PC-9 (cell line): ENCODE data around the gene ATP11A. TPM values are rescaled to one million over a fixed set of nuclear protein-coding genes. Genes with fewer than 3 reads are reported as not detected.

Source experiments
- BruUV-seq: library from RNA; stranded (reverse); fragments of 400-500 nt; replicated peaks from 2 replicates; lab custom pipeline; 2021; lab: Mats Ljungman, UMichigan
- CTCF ChIA-PET: fragments of 300-600 bp; sonication (Branson Sonifier 250); formaldehyde crosslinking; loops from one replicate; lab custom pipeline; 2022; ENCODE audit warnings: antibody characterized with exemption; lab: Charles Lee
- POLR2A ChIA-PET: fragments of 300-600 bp; sonication (Branson Sonifier 250); formaldehyde crosslinking; loops from one replicate; lab custom pipeline; 2022; ENCODE audit warnings: antibody characterized with exemption; ENCODE audit not compliant: unreplicated experiment; lab: Charles Lee
- DNase-seq, 2 experiments: peaks; one replicate each; pipeline versions ENCODE4 v3.0.0 to v3.0.0-alpha.2; 2015 to 2022; ENCODE audit warnings: mixed read lengths in 1 of 2
- H2AFZ ChIP-seq: fragments of 200-600 bp; sonication (generic); 2 replicates; pipeline ENCODE4 v1.8.1; 2017; ENCODE audit warnings: antibody characterized with exemption
- H3F3A ChIP-seq: fragments of 200-600 bp; sonication (generic); 2 replicates; pipeline ENCODE4 v1.8.1; 2017; ENCODE audit warnings: antibody characterized with exemption, mild to moderate bottlenecking, low read depth; ENCODE audit not compliant: insufficient read depth
- H3K27ac ChIP-seq: fragments of 200-600 bp; sonication (generic); 2 replicates; pipeline ENCODE4 v1.6.1; 2016; ENCODE audit warnings: mixed run types
- H3K27me3 ChIP-seq: fragments of 200-600 bp; sonication (generic); 2 replicates; pipeline ENCODE4 v1.6.1; 2016; ENCODE audit warnings: low read depth, mixed run types; ENCODE audit not compliant: insufficient read depth
- H3K36me3 ChIP-seq: fragments of 200-600 bp; sonication (generic); 2 replicates; pipeline ENCODE4 v1.6.1; 2016; ENCODE audit warnings: low read depth, mixed run types
- H3K4me1 ChIP-seq: fragments of 200-600 bp; sonication (generic); replicated peaks from 2 replicates; pipeline ENCODE4 v1.6.1; 2016; ENCODE audit warnings: mixed run types; ENCODE audit not compliant: insufficient read depth
- H3K4me2 ChIP-seq: fragments of 200-600 bp; sonication (generic); 2 replicates; pipeline ENCODE4 v1.6.1; 2017; ENCODE audit warnings: mixed run types
- H3K4me3 ChIP-seq: fragments of 200-600 bp; sonication (generic); 2 replicates; pipeline ENCODE4 v1.6.1; 2016; ENCODE audit warnings: mixed run types
- H3K79me2 ChIP-seq: fragments of 200-600 bp; sonication (generic); 2 replicates; pipeline ENCODE4 v1.6.1; 2017; ENCODE audit warnings: low read depth, mixed run types
- H3K9me2 ChIP-seq: fragments of 200-600 bp; sonication (generic); 2 replicates; pipeline ENCODE4 v1.8.1; 2017; ENCODE audit warnings: mild to moderate bottlenecking; ENCODE audit not compliant: insufficient read depth
- H3K9me3 ChIP-seq: fragments of 200-600 bp; sonication (generic); 2 replicates; pipeline ENCODE4 v1.8.1; 2016; ENCODE audit warnings: low read depth; ENCODE audit not compliant: insufficient read depth
- H4K20me1 ChIP-seq: fragments of 200-600 bp; sonication (generic); 2 replicates; pipeline ENCODE4 v1.8.1; 2017; ENCODE audit not compliant: insufficient read depth
- CTCF ChIP-seq: fragments of 200-600 bp; sonication (generic); conservative IDR thresholded peaks from 2 replicates; pipeline ENCODE4 v1.6.1; 2017; ENCODE audit warnings: mixed run types, antibody characterized with exemption, mild to moderate bottlenecking, moderate library complexity
- EZH2 ChIP-seq: fragments of 200-600 bp; sonication (generic); IDR thresholded peaks from 2 replicates; pipeline ENCODE4 v1.8.0; 2017; ENCODE audit warnings: antibody characterized with exemption, low read depth
- intact Hi-C: fragments of 100-400 bp; cut with micrococcal nuclease; formaldehyde crosslinking; loops from one replicate; pipeline ENCODE4 v1.10.0; 2022; ENCODE audit not compliant: unreplicated experiment
- total RNA-seq: library from RNA; stranded (reverse); gene quantifications from 2 replicates; pipeline ENCODE4 v1.2.3, GENCODE V29; 2021

ATP11A gene
- total RNA-seq, 1 experiment from 2014 or later: 92.2 TPM

GRCh38 chr13:112931028-112931934 is 241.4 kb downstream of the ATP11A start:
- Histone ChIP-seq H3K79me2 (no peaks in the 10 kb centered on the region), H3F3A (no peaks in the 10 kb centered on the region), H3K9me3 (no peaks in the 10 kb centered on the region), H3K9me2 (no peaks in the 10 kb centered on the region), H2AFZ (no peak overlapping the region), H3K4me1 (0 out of 2 replicates have a peak, but pooled peaks cover 3% of the 10 kb centered on the region), H3K4me2 (no peak overlapping the region), H4K20me1 (no peaks in the 10 kb centered on the region), H3K27me3 (peaks cover 52% of the 10 kb centered on the region), H3K4me3 (no peak overlapping the region), H3K36me3 (no peaks in the 10 kb centered on the region), H3K27ac (no peak overlapping the region)
- intact Hi-C loops: loop anchor here (1.0 kb wide), 1 partner anchor 35 kb away; no protein-coding TSS in a partner anchor
- BruUV-seq: no TSS peak
- ChIA-PET POLR2A (no interaction called here), CTCF (interaction anchor here (1.0 kb wide), 1 partner anchor 1457 kb away, joined by 3 read pairs; no protein-coding TSS in a partner anchor)
- TF ChIP-seq EZH2: no peak
- peak; percentile 76 for TF ChIP-seq CTCF
- DNase-seq: peak; percentile 56 to 57

GRCh38 chr13:112932971-112933370 is 243.1 kb downstream of the ATP11A start:
- ChIA-PET POLR2A (no interaction called here), CTCF (no interaction called here)
- Histone ChIP-seq H3K9me3 (no peaks in the 10 kb centered on the region), H3K27me3 (peaks cover 44% of the 10 kb centered on the region), H3K36me3 (no peaks in the 10 kb centered on the region), H3K4me1 (0 out of 2 replicates have a peak, but pooled peaks cover 3% of the 10 kb centered on the region), H2AFZ (no peak overlapping the region), H3K9me2 (no peaks in the 10 kb centered on the region), H3K27ac (no peak overlapping the region), H4K20me1 (no peaks in the 10 kb centered on the region), H3F3A (no peaks in the 10 kb centered on the region), H3K4me3 (no peak overlapping the region), H3K4me2 (no peak overlapping the region), H3K79me2 (no peaks in the 10 kb centered on the region)
- no peak for TF ChIP-seq EZH2
- TF ChIP-seq CTCF: no peak
- no peak for DNase-seq
- BruUV-seq: no TSS peak
- intact Hi-C loops: no loop called here

GRCh38 chr13:112933649-112934048 is 243.8 kb downstream of the ATP11A start:
- no peak for DNase-seq
- BruUV-seq: no TSS peak

More at GRCh38 chr13:112933649-112934048, 243.8 kb downstream of the ATP11A start:
- Histone ChIP-seq H3K9me3 (no peaks in the 10 kb centered on the region), H3K4me3 (no peak overlapping the region), H3K79me2 (no peaks in the 10 kb centered on the region), H3K4me1 (0 out of 2 replicates have a peak, but pooled peaks cover 3% of the 10 kb centered on the region), H3K27ac (no peak overlapping the region), H3F3A (no peaks in the 10 kb centered on the region), H3K4me2 (no peak overlapping the region), H3K27me3 (peaks cover 37% of the 10 kb centered on the region), H3K9me2 (no peaks in the 10 kb centered on the region), H3K36me3 (no peaks in the 10 kb centered on the region), H4K20me1 (no peaks in the 10 kb centered on the region), H2AFZ (no peak overlapping the region)
- intact Hi-C loops: no loop called here
- ChIA-PET CTCF (no interaction called here), POLR2A (no interaction called here)
- TF ChIP-seq CTCF (no peak), EZH2 (no peak)
